A673 (cell line): ENCODE data around the gene MAP3K19. TPM values are rescaled to one million over a fixed set of nuclear protein-coding genes. Genes with fewer than 3 reads are reported as not detected.

Experiments used
- BruUV-seq: library from RNA; stranded (reverse); fragments of 400-500 nt; replicated peaks from 2 replicates; lab custom pipeline; 2021; lab: Mats Ljungman, UMichigan
- CTCF ChIA-PET: fragments of 300-600 bp; sonication (Branson Sonifier 250); formaldehyde crosslinking; loops from one replicate; lab custom pipeline; 2022; ENCODE audit warnings: antibody characterized with exemption; lab: Charles Lee
- POLR2A ChIA-PET: fragments of 300-600 bp; sonication (Branson Sonifier 250); formaldehyde crosslinking; loops from one replicate; lab custom pipeline; 2022; ENCODE audit warnings: antibody characterized with exemption; ENCODE audit not compliant: low non-redundant PET; lab: Charles Lee
- DNase-seq: peaks from one replicate; pipeline ENCODE4 v3.0.0-alpha.2; 2015; ENCODE audit warnings: low spot score
- H3K27ac ChIP-seq: fragments of 200-600 bp; sonication (generic); 2 replicates; pipeline ENCODE4 v1.5.1; 2016; ENCODE audit warnings: mixed run types, low read depth, mild to moderate bottlenecking, mixed read lengths, antibody characterized with exemption, low read length; ENCODE audit not compliant: poor library complexity, severe bottlenecking
- H3K27me3 ChIP-seq: fragments of 200-600 bp; sonication (generic); replicated peaks from 2 replicates; pipeline ENCODE4 v1.6.1; 2017; ENCODE audit warnings: mixed run types, low read depth, mild to moderate bottlenecking, mixed read lengths, antibody characterized with exemption, low read length; ENCODE audit not compliant: insufficient read depth, poor library complexity
- H3K36me3 ChIP-seq: fragments of 200-600 bp; sonication (generic); 2 replicates; pipeline ENCODE4 v1.6.1; 2016; ENCODE audit warnings: mixed run types, mild to moderate bottlenecking, mixed read lengths, antibody characterized with exemption, low read length; ENCODE audit not compliant: insufficient read depth, poor library complexity, severe bottlenecking
- H3K4me1 ChIP-seq: fragments of 200-600 bp; sonication (generic); 2 replicates; pipeline ENCODE4 v1.6.1; 2017; ENCODE audit warnings: mixed run types, mild to moderate bottlenecking, mixed read lengths, antibody characterized with exemption, low read length; ENCODE audit not compliant: insufficient read depth, poor library complexity, severe bottlenecking
- H3K4me3 ChIP-seq: fragments of 200-600 bp; sonication (generic); 2 replicates; pipeline ENCODE4 v1.5.1; 2016; ENCODE audit warnings: low read depth, mixed run types, mild to moderate bottlenecking, mixed read lengths, low read length; ENCODE audit not compliant: poor library complexity, severe bottlenecking
- H3K9me3 ChIP-seq: fragments of 200-600 bp; sonication (generic); 2 replicates; pipeline ENCODE4 v1.6.1; 2016; ENCODE audit warnings: mixed run types, low read depth, mild to moderate bottlenecking, mixed read lengths, antibody characterized with exemption, low read length; ENCODE audit not compliant: poor library complexity, severe bottlenecking
- EZH2 ChIP-seq: fragments of 200-600 bp; sonication (generic); IDR thresholded peaks from 2 replicates; pipeline ENCODE4 v1.6.1; 2017; ENCODE audit warnings: borderline replicate concordance, low read depth, mild to moderate bottlenecking, mixed read lengths, antibody characterized with exemption, low read length; ENCODE audit not compliant: poor library complexity, severe bottlenecking
- intact Hi-C: fragments of 100-400 bp; cut with micrococcal nuclease; formaldehyde crosslinking; loops from one replicate; pipeline ENCODE4 v1.10.0; 2022; ENCODE audit not compliant: unreplicated experiment
- total RNA-seq: library from RNA; stranded (reverse); gene quantifications from 2 replicates; pipeline ENCODE4 v1.2.3, GENCODE V29; 2021
- TF ChIP-seq, protein P1 (sequence below): fragments of 300-800, 200-600 bp; sonication (generic); conservative IDR thresholded peaks from 2 replicates; pipeline ENCODE4 v1.5.1; 2017; ENCODE audit warnings: low read depth, mild to moderate bottlenecking, antibody characterized with exemption, low read length, moderate library complexity, mixed read lengths

MAP3K19 gene
- total RNA-seq, 1 experiment from 2014 or later = not detected

- no peak overlapping the region for H3K4me3 ChIP-seq
- no peaks in the 10 kb centered on the region for H3K9me3 ChIP-seq
- peaks cover 23% of the 10 kb centered on the region for H3K4me1 ChIP-seq
- intact Hi-C loops = no loop called here
- H3K27me3 ChIP-seq = no peaks in the 10 kb centered on the region
- DNase-seq = no peak
- H3K36me3 ChIP-seq = peaks cover 8% of the 10 kb centered on the region
- H3K27ac ChIP-seq = peak overlapping the region; percentile 39
- BruUV-seq = no TSS peak
- no peak for TF ChIP-seq EZH2
- TF ChIP-seq, protein P1, sequence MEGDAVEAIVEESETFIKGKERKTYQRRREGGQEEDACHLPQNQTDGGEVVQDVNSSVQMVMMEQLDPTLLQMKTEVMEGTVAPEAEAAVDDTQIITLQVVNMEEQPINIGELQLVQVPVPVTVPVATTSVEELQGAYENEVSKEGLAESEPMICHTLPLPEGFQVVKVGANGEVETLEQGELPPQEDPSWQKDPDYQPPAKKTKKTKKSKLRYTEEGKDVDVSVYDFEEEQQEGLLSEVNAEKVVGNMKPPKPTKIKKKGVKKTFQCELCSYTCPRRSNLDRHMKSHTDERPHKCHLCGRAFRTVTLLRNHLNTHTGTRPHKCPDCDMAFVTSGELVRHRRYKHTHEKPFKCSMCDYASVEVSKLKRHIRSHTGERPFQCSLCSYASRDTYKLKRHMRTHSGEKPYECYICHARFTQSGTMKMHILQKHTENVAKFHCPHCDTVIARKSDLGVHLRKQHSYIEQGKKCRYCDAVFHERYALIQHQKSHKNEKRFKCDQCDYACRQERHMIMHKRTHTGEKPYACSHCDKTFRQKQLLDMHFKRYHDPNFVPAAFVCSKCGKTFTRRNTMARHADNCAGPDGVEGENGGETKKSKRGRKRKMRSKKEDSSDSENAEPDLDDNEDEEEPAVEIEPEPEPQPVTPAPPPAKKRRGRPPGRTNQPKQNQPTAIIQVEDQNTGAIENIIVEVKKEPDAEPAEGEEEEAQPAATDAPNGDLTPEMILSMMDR = no peak
- CTCF ChIA-PET = no interaction called here
- POLR2A ChIA-PET = interaction anchor here (0.7 kb wide), 1 partner anchor 925 kb away, joined by 29 read pairs; no protein-coding TSS in a partner anchor
Measured at GRCh38 chr2:134926231-134926931, 120.9 kb downstream of the MAP3K19 start.

- H3K4me1 ChIP-seq = peaks cover 33% of the 10 kb centered on the region
- intact Hi-C loops = no loop called here
- no peak for DNase-seq
- no TSS peak for BruUV-seq
- H3K9me3 ChIP-seq = no peaks in the 10 kb centered on the region
- H3K27me3 ChIP-seq = no peaks in the 10 kb centered on the region
- ChIA-PET CTCF (no interaction called here), POLR2A (no interaction called here)
- H3K27ac ChIP-seq = no peak overlapping the region
- H3K4me3 ChIP-seq = no peak overlapping the region
- TF ChIP-seq, protein P1 = no peak
- TF ChIP-seq EZH2 = no peak
- peaks cover 8% of the 10 kb centered on the region for H3K36me3 ChIP-seq
Measured at GRCh38 chr2:134924912-134925311, 122.3 kb downstream of the MAP3K19 start.

DNA sequence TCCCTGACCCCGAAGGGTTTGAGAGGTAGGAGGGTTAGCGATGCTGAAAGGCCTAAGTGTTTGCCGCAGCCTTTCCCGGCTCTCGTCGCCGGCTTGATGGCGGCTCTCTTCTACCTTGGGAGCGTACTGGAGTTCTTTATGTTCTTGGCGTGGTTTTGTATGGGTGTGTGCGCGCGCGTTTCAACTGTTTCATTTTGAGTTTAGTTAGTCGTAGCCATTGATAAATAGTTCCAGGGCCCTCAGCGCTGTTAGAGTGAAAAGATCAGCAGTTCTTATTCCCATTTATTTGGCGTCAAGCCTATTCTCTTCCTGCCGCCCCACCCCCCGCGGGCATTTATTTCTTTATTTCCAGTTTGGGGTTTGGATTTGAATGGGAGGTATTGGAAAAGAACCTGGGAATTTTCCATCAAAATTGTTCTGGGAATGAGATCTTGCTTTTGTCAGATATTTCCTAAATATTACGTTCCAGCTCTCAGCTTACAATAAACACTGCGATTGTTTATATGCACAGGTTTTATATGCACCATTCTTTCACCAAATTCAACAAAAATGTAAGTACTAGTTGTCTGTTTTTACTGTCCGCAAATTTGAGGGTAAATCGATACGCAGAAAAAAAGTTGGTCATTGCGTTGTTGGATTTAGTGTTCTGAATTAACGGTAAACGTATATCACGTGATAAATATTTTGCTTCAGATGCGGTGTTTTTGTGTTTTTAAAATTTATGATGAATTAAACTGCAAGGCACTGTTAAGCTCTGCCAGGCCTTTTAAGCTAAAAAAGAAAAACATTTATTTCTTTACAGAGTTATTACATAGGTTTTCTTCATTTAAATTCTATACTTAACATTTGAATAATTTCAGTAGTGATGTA lies 127.7 kb downstream of the MAP3K19 start:
- peak; percentile 52 for DNase-seq
- Histone ChIP-seq H3K36me3 (peaks cover 6% of the 10 kb centered on the region), H3K4me1 (peaks cover 23% of the 10 kb centered on the region), H3K27ac (peak overlapping the region; percentile 98), H3K9me3 (no peaks in the 10 kb centered on the region), H3K4me3 (peak overlapping the region; percentile 99), H3K27me3 (no peaks in the 10 kb centered on the region)
- intact Hi-C loops = no loop called here
- no TSS peak for BruUV-seq
- TF ChIP-seq, protein P1 = no peak
- no peak for TF ChIP-seq EZH2
- POLR2A ChIA-PET = no interaction called here
- CTCF ChIA-PET = no interaction called here
